H1 (cell line): ENCODE measurements around the gene SAFB2. TPM values are rescaled to one million over a fixed set of nuclear protein-coding genes. Genes with fewer than 3 reads are reported as not detected.

Experiments used
- CTCF ChIA-PET: fragments of 300-600 bp; sonication (Branson Sonifier 250); formaldehyde crosslinking; loops from one replicate; lab custom pipeline; 2021; ENCODE audit not compliant: partially characterized antibody; lab: Charles Lee
- POLR2A ChIA-PET: fragments of 300-600 bp; sonication (Branson Sonifier 250); formaldehyde crosslinking; loops from one replicate; lab custom pipeline; 2021; ENCODE audit warnings: inconsistent platforms; ENCODE audit not compliant: partially characterized antibody; lab: Charles Lee
- DNase-seq, 2 experiments: peaks; one replicate each; pipeline versions ENCODE4 v3.0.0 to v3.0.0-alpha.2; 2010 to 2022; ENCODE audit warnings: low spot score in 2 of 2, low read depth in 1 of 2, mixed read lengths in 1 of 2
- FAIRE-seq: peaks from 2 replicates; lab custom pipeline; 2011; peaks lifted over from hg19 to GRCh38; lab: Jason Lieb, UNC
- H2AFZ ChIP-seq: 2 replicates; pipeline ENCODE4 v1.8.1; 2012; ENCODE audit warnings: low read length, inconsistent platforms
- H2AK5ac ChIP-seq: 2 replicates; pipeline ENCODE4 v1.6.1; 2013; ENCODE audit warnings: low read depth, low read length
- H2BK120ac ChIP-seq: replicated peaks from 2 replicates; pipeline ENCODE3; 2013; ENCODE audit warnings: low read depth, low read length, inconsistent platforms
- H2BK12ac ChIP-seq: 2 replicates; pipeline ENCODE4 v1.6.1; 2013; ENCODE audit warnings: low read depth, low read length
- H2BK15ac ChIP-seq: 2 replicates; pipeline ENCODE4 v1.6.1; 2013; ENCODE audit warnings: low read length
- H2BK20ac ChIP-seq: 2 replicates; pipeline ENCODE4 v1.6.1; 2013; ENCODE audit warnings: low read length
- H2BK5ac ChIP-seq: 2 replicates; pipeline ENCODE4 v1.6.1; 2013; ENCODE audit warnings: low read depth, low read length
- H3K14ac ChIP-seq: 2 replicates; pipeline ENCODE4 v1.6.1; 2013; ENCODE audit warnings: inconsistent platforms; ENCODE audit not compliant: insufficient read length
- H3K18ac ChIP-seq: 2 replicates; pipeline ENCODE4 v1.6.1; 2013; ENCODE audit warnings: low read length; ENCODE audit errors: extremely low read depth
- H3K23ac ChIP-seq: 2 replicates; pipeline ENCODE4 v1.6.1; 2013; ENCODE audit warnings: inconsistent platforms; ENCODE audit not compliant: insufficient read length
- H3K23me2 ChIP-seq: 2 replicates; pipeline ENCODE4 v1.6.1; 2013; ENCODE audit warnings: low read depth, low read length
- H3K27ac ChIP-seq: 2 replicates; pipeline ENCODE4 v1.6.1; 2011; ENCODE audit warnings: low read depth, low read length, inconsistent platforms
- H3K27me3 ChIP-seq, 4 experiments: replicated peaks in 1 of 4; 1 replicate in 1 of 4; 2 replicates in 3 of 4; pipeline versions ENCODE4 v1.6.1 to v1.8.1; 2011 to 2013; ENCODE audit warnings: low read length in 3 of 4, mild to moderate bottlenecking in 3 of 4, inconsistent platforms in 2 of 4, mixed read lengths in 2 of 4, moderate library complexity in 1 of 4; ENCODE audit not compliant: control insufficient read depth in 3 of 4, insufficient read depth in 3 of 4; ENCODE audit errors: extremely low read depth in 1 of 4
- H3K36me3 ChIP-seq, 4 experiments: 2 replicates each; pipeline versions ENCODE4 v1.6.1 to v1.8.1; 2011 to 2013; ENCODE audit warnings: mild to moderate bottlenecking in 4 of 4, low read length in 3 of 4, moderate library complexity in 2 of 4, control low read depth in 1 of 4, inconsistent platforms in 1 of 4; ENCODE audit not compliant: insufficient read depth in 4 of 4, control insufficient read depth in 2 of 4
- H3K4ac ChIP-seq: replicated peaks from 2 replicates; pipeline ENCODE3; 2013; ENCODE audit warnings: low read length, low read depth, mixed read lengths, inconsistent platforms; ENCODE audit not compliant: insufficient read length
- H3K4me1 ChIP-seq, 4 experiments: replicated peaks in 1 of 4; 1 replicate in 1 of 4; 2 replicates in 3 of 4; pipeline versions ENCODE4 v1.6.1 to v1.8.1; 2011 to 2013; ENCODE audit warnings: low read length in 3 of 4, inconsistent platforms in 2 of 4, mixed read lengths in 1 of 4; ENCODE audit not compliant: insufficient read depth in 4 of 4, control insufficient read depth in 3 of 4
- H3K4me2 ChIP-seq, 2 experiments: 2 replicates each; pipeline versions ENCODE4 v1.6.1 to v1.8.1; 2011 to 2013; ENCODE audit warnings: low read depth in 2 of 2, low read length in 2 of 2, control low read depth in 1 of 2, inconsistent platforms in 1 of 2, mild to moderate bottlenecking in 1 of 2; ENCODE audit not compliant: insufficient read depth in 1 of 2
- H3K4me3 ChIP-seq, 4 experiments: fragments of 200-600, 300-600 bp in 1 of 4; sonication (generic), shearing (Covaris generic), sonication (Bioruptor Twin) in 1 of 4; 2 replicates each; pipeline versions ENCODE4 v1.5.1 to v1.8.1; 2011 to 2016; ENCODE audit warnings: low read length in 4 of 4, low read depth in 3 of 4, control low read depth in 2 of 4, inconsistent platforms in 2 of 4, mild to moderate bottlenecking in 2 of 4, mixed read lengths in 1 of 4, moderate library complexity in 1 of 4; ENCODE audit not compliant: insufficient read depth in 2 of 4; ENCODE audit errors: extremely low read depth in 1 of 4
- H3K56ac ChIP-seq: replicated peaks from 2 replicates; pipeline ENCODE3; 2013; ENCODE audit warnings: low read depth, mild to moderate bottlenecking, mixed read lengths, low read length, inconsistent platforms; ENCODE audit not compliant: insufficient read length
- H3K79me1 ChIP-seq: 2 replicates; pipeline ENCODE4 v1.6.1; 2013; ENCODE audit warnings: low read depth, low read length, control low read depth
- H3K79me2 ChIP-seq, 2 experiments: 2 replicates each; pipeline versions ENCODE4 v1.6.1 to v1.8.1; 2012 to 2013; ENCODE audit warnings: low read length in 2 of 2, mild to moderate bottlenecking in 2 of 2, inconsistent platforms in 1 of 2; ENCODE audit not compliant: insufficient read depth in 2 of 2, control insufficient read depth in 1 of 2
- H3K9ac ChIP-seq, 4 experiments: replicated peaks in 1 of 4; 1 replicate in 1 of 4; 2 replicates in 3 of 4; pipeline versions ENCODE4 v1.6.1 to v1.8.1; 2011 to 2013; ENCODE audit warnings: low read depth in 3 of 4, low read length in 3 of 4, control low read depth in 2 of 4, mild to moderate bottlenecking in 2 of 4, moderate library complexity in 2 of 4, inconsistent platforms in 1 of 4; ENCODE audit errors: extremely low read depth in 1 of 4
- H3K9me3 ChIP-seq, 2 experiments: 2 replicates each; pipeline versions ENCODE4 v1.6.1 to v1.8.1; 2012 to 2013; ENCODE audit warnings: mild to moderate bottlenecking in 2 of 2, moderate library complexity in 2 of 2, control low read depth in 1 of 2, inconsistent platforms in 1 of 2, low read depth in 1 of 2, low read length in 1 of 2, mixed read lengths in 1 of 2; ENCODE audit not compliant: insufficient read depth in 2 of 2
- H4K20me1 ChIP-seq, 2 experiments: replicated peaks in 1 of 2; 2 replicates each; pipeline versions ENCODE3 to v1.8.1; 2011 to 2013; ENCODE audit warnings: inconsistent platforms in 2 of 2, low read length in 2 of 2, mild to moderate bottlenecking in 1 of 2; ENCODE audit not compliant: insufficient read depth in 2 of 2, control insufficient read depth in 1 of 2
- H4K5ac ChIP-seq: 2 replicates; pipeline ENCODE4 v1.6.1; 2013; ENCODE audit warnings: low read length, low read depth, mixed read lengths, inconsistent platforms; ENCODE audit not compliant: insufficient read length
- H4K8ac ChIP-seq: 2 replicates; pipeline ENCODE4 v1.8.0; 2013; ENCODE audit warnings: mild to moderate bottlenecking, moderate library complexity, low read length, inconsistent platforms; ENCODE audit not compliant: insufficient read depth; ENCODE audit errors: extremely low read depth
- H4K91ac ChIP-seq: replicated peaks from 2 replicates; pipeline ENCODE3; 2013; ENCODE audit warnings: low read length, mixed read lengths, inconsistent platforms; ENCODE audit not compliant: insufficient read length
- BACH1 ChIP-seq: IDR thresholded peaks from 2 replicates; pipeline ENCODE4 v1.6.1; 2012; ENCODE audit warnings: low read length, improper control_type of control experiment
- BCL11A ChIP-seq, 2 experiments: IDR thresholded peaks; one replicate each; pipeline ENCODE4 v1.6.1; 2011; ENCODE audit warnings: low read depth in 2 of 2, low read length in 2 of 2, mild to moderate bottlenecking in 2 of 2
- CEBPB ChIP-seq: IDR thresholded peaks from 2 replicates; pipeline ENCODE4 v1.6.1; 2012; ENCODE audit warnings: low read depth, low read length
- CREB1 ChIP-seq: IDR thresholded peaks from 2 replicates; pipeline ENCODE4 v1.6.1; 2012; ENCODE audit warnings: inconsistent platforms
- CTBP2 ChIP-seq: IDR thresholded peaks from 2 replicates; pipeline ENCODE4 v1.7.0; 2011; ENCODE audit warnings: borderline replicate concordance, mild to moderate bottlenecking, moderate library complexity, mixed read lengths, low read length; ENCODE audit not compliant: insufficient read depth, insufficient read length
- E2F6 ChIP-seq: IDR thresholded peaks from 2 replicates; pipeline ENCODE4 v1.6.1; 2012; ENCODE audit warnings: inconsistent platforms
- GABPA ChIP-seq: IDR thresholded peaks from 2 replicates; pipeline ENCODE4 v1.6.1; 2011; ENCODE audit warnings: mild to moderate bottlenecking, low read length, moderate library complexity, borderline replicate concordance; ENCODE audit not compliant: insufficient read depth
- KDM5A ChIP-seq: fragments of 200-600 bp; IDR thresholded peaks from 2 replicates; pipeline ENCODE4 v1.7.1; 2012; ENCODE audit warnings: mild to moderate bottlenecking, low read length, inconsistent platforms, mixed read lengths
- MAX ChIP-seq: IDR thresholded peaks from 2 replicates; pipeline ENCODE4 v1.6.1; 2012; ENCODE audit warnings: inconsistent platforms
- RXRA ChIP-seq: IDR thresholded peaks from 2 replicates; pipeline ENCODE4 v1.6.1; 2011; ENCODE audit warnings: low read depth, mild to moderate bottlenecking, low read length, moderate library complexity; ENCODE audit not compliant: insufficient read depth
- SP4 ChIP-seq: IDR thresholded peaks from 2 replicates; pipeline ENCODE4 v1.6.1; 2012; ENCODE audit warnings: low read length, inconsistent platforms
- USF2 ChIP-seq: IDR thresholded peaks from 2 replicates; pipeline ENCODE4 v1.6.1; 2011; ENCODE audit warnings: low read length, improper control_type of control experiment
- WGBS, 2 experiments: shearing (Covaris generic) in 1 of 2; methylation state at CpG; one replicate each; pipeline versions ENCODE4 v1.1.6 to v1.1.7; 2013 to 2015; ENCODE audit warnings: low lambda C conversion rate in 2 of 2, mixed read lengths in 2 of 2, inconsistent platforms in 1 of 2, low coverage in 1 of 2, missing lambda C conversion rate in 1 of 2; ENCODE audit not compliant: insufficient replicate concordance in 2 of 2, insufficient coverage in 1 of 2, insufficient read length in 1 of 2; ENCODE audit errors: extremely low coverage in 1 of 2, missing lambda C conversion rate in 1 of 2; 5-methylcytosine and 5-hydroxymethylcytosine counted together
- polyA plus RNA-seq, 7 experiments: library from polyadenylated mRNA; depleted of rRNA in 3 of 7; stranded (reverse) in 5 of 7; unstranded in 2 of 7; fragments of >200 nt in 5 of 7; fragments of 200-250 nt in 2 of 7; gene quantifications; 1 replicate in 5 of 7; 2 replicates in 1 of 7; 4 replicates in 1 of 7; pipeline versions ENCODE4 v1.2.1 to v1.2.3, GENCODE V29; 2011 to 2013; ENCODE audit warnings: missing spikeins in 2 of 7, mixed read lengths in 2 of 7
- total RNA-seq: library from RNA; stranded (reverse); fragmentation: NEBNext Ultra II Directional; extraction: Animal tissue kit (Norgen Biotek cat#: 25700); gene quantifications from 2 replicates; pipeline ENCODE4 v1.2.1, GENCODE V29; 2021

SAFB2 gene
- total and polyA plus RNA-seq, 2 of the 8 experiments (the other 6 are each of a cell fraction or from before 2014, with no cell fraction given) = 14.8 to 63.8 TPM

GRCh38 chr19:5661483-5661882, 38.9 kb upstream of the SAFB2 start:
- H2BK12ac ChIP-seq = no peak overlapping the region
- no peak overlapping the region for H3K14ac ChIP-seq
- no peak overlapping the region for H2AFZ ChIP-seq
- H2BK5ac ChIP-seq = no peak overlapping the region; the same call in 1 of the 2 replicates
- no peak overlapping the region for H3K27ac ChIP-seq
- no peak overlapping the region for H3K18ac ChIP-seq
- FAIRE-seq = no peak
- no peak overlapping the region for H3K4ac ChIP-seq
- H2BK120ac ChIP-seq = no peak overlapping the region
- no peaks in the 10 kb centered on the region for H3K4me1 ChIP-seq
- TF ChIP-seq SP4 (no peak), E2F6 (no peak), RXRA (no peak), GABPA (no peak), BACH1 (no peak), CEBPB (no peak), CTBP2 (no peak), USF2 (no peak), KDM5A (no peak), MAX (no peak), CREB1 (no peak), BCL11A (IDR thresholded peaks at IDR 0.05; ENCODE audit: low read depth in 2 of 2, low read length in 2 of 2) (no peak)
- no peaks in the 10 kb centered on the region for H3K23me2 ChIP-seq
- H4K8ac ChIP-seq = peak overlapping the region; percentile 51; the same call in 1 of the 2 replicates
- no peaks in the 10 kb centered on the region; the same call in 1 of the 2 replicates for H3K79me1 ChIP-seq
- no peak overlapping the region for H3K56ac ChIP-seq
- H4K5ac ChIP-seq = no peak overlapping the region
- no peaks in the 10 kb centered on the region for H3K27me3 ChIP-seq
- peaks cover 37 to 86% (median 68%) of the 10 kb centered on the region in 4 experiments for H3K36me3 ChIP-seq
- 95% methylated on average over 37 of the region's 42 CpGs; no CpG with 5 or more reads in 1 of the 2 experiments for WGBS, 2 experiments
- H4K91ac ChIP-seq = no peak overlapping the region
- no peaks in the 10 kb centered on the region for H3K9me3 ChIP-seq
- no peak for DNase-seq
- no peak overlapping the region for H3K9ac ChIP-seq
- ChIA-PET CTCF (interaction anchor here (0.6 to 1.2 kb wide), 3 partner anchors 10 to 1024 kb away, joined by 3 to 4 read pairs (median 3); no protein-coding TSS in a partner anchor), POLR2A (interaction anchor here (0.6 to 3.8 kb wide), 5 partner anchors 8 to 127 kb away, joined by 3 to 16 read pairs (median 4); partner anchors contain the start of genes RPL36, SAFB and SAFB2)
- no peak overlapping the region for H3K23ac ChIP-seq
- H2BK15ac ChIP-seq = no peak overlapping the region
- H4K20me1 ChIP-seq = peaks cover 3 to 10% of the 10 kb centered on the region in 2 experiments
- no peak overlapping the region for H2BK20ac ChIP-seq
- H3K79me2 ChIP-seq = no peaks in the 10 kb centered on the region
- H3K4me3 ChIP-seq = no peak overlapping the region
- H2AK5ac ChIP-seq = no peak overlapping the region
- no peak overlapping the region for H3K4me2 ChIP-seq
